Keratinocyte (primary cell): Measurements from ENCODE around the gene SLC25A47. TPM values are rescaled to one million over a fixed set of nuclear protein-coding genes. Genes with fewer than 3 reads are reported as not detected.
"Not testable (repeated sequence)": the region's sequence is repeated elsewhere in the genome, so short reads cannot be mapped to it uniquely, and the experiment has no call there.

Source experiments
- DNase-seq: peaks from one replicate; pipeline ENCODE4 v3.0.0-alpha.2; 2011; ENCODE audit warnings: low read depth, missing footprints, low spot score
- FAIRE-seq: peaks from 2 replicates; lab custom pipeline; 2011; peaks lifted over from hg19 to GRCh38; lab: Jason Lieb, UNC
- H2AFZ ChIP-seq: 2 replicates; pipeline ENCODE4 v1.6.0; 2012; ENCODE audit warnings: low read length, control low read depth, inconsistent platforms; ENCODE audit not compliant: control insufficient read depth
- H3K27ac ChIP-seq: 2 replicates; pipeline ENCODE4 v1.5.1; 2011; ENCODE audit warnings: low read length; ENCODE audit not compliant: control insufficient read depth, insufficient read depth
- H3K27me3 ChIP-seq: 3 replicates; pipeline ENCODE4 v1.6.0; 2011; ENCODE audit warnings: low read length; ENCODE audit not compliant: control insufficient read depth, insufficient read depth; ENCODE audit errors: extremely low read depth
- H3K36me3 ChIP-seq, 2 experiments: 2 replicates in 1 of 2; 3 replicates in 1 of 2; pipeline ENCODE4 v1.5.1; 2011; ENCODE audit warnings: low read length in 2 of 2, mild to moderate bottlenecking in 1 of 2; ENCODE audit not compliant: control insufficient read depth in 2 of 2, insufficient read depth in 2 of 2; ENCODE audit errors: extremely low read depth in 1 of 2
- H3K4me1 ChIP-seq: 3 replicates; pipeline ENCODE4 v1.5.1; 2011; ENCODE audit warnings: low read length; ENCODE audit not compliant: control insufficient read depth, insufficient read depth; ENCODE audit errors: extremely low read depth
- H3K4me2 ChIP-seq: 3 replicates; pipeline ENCODE4 v1.6.0; 2011; ENCODE audit warnings: low read depth, low read length; ENCODE audit not compliant: control insufficient read depth, insufficient read depth; ENCODE audit errors: extremely low read depth
- H3K4me3 ChIP-seq, 3 experiments: fragments of 200-600 bp in 1 of 3; sonication (generic) in 1 of 3; 2 replicates in 2 of 3; 3 replicates in 1 of 3; pipeline ENCODE4 v1.5.1; 2011 to 2016; ENCODE audit warnings: low read length in 3 of 3, mild to moderate bottlenecking in 3 of 3, control low read depth in 2 of 3, inconsistent platforms in 1 of 3, low read depth in 1 of 3, mixed read lengths in 1 of 3, mixed run types in 1 of 3, moderate library complexity in 1 of 3; ENCODE audit not compliant: control insufficient read depth in 2 of 3, insufficient read depth in 2 of 3; ENCODE audit errors: extremely low read depth in 1 of 3
- H3K79me2 ChIP-seq: 2 replicates; pipeline ENCODE4 v1.6.0; 2012; ENCODE audit warnings: low read length; ENCODE audit not compliant: control insufficient read depth, insufficient read depth
- H3K9ac ChIP-seq: 3 replicates; pipeline ENCODE4 v1.6.0; 2011; ENCODE audit warnings: low read length; ENCODE audit not compliant: control insufficient read depth, insufficient read depth; ENCODE audit errors: extremely low read depth
- H3K9me1 ChIP-seq: 3 replicates; pipeline ENCODE4 v1.6.0; 2011; ENCODE audit warnings: low read length; ENCODE audit not compliant: control insufficient read depth, insufficient read depth; ENCODE audit errors: extremely low read depth
- H3K9me3 ChIP-seq: 2 replicates; pipeline ENCODE4 v1.5.1; 2012; ENCODE audit warnings: low read depth, low read length; ENCODE audit not compliant: control insufficient read depth
- H4K20me1 ChIP-seq: 3 replicates; pipeline ENCODE4 v1.6.0; 2011; ENCODE audit warnings: low read length; ENCODE audit not compliant: control insufficient read depth, insufficient read depth; ENCODE audit errors: extremely low read depth
- CTCF ChIP-seq, 3 experiments: IDR thresholded peaks in 1 of 3; conservative IDR thresholded peaks in 1 of 3; optimal IDR thresholded peaks in 1 of 3; 2 replicates in 2 of 3; 3 replicates in 1 of 3; pipeline versions ENCODE3 to v1.5.1; 2011; ENCODE audit warnings: low read length in 3 of 3, mild to moderate bottlenecking in 3 of 3, moderate library complexity in 2 of 3, control low read depth in 1 of 3, inconsistent platforms in 1 of 3; ENCODE audit not compliant: insufficient read depth in 2 of 3; ENCODE audit errors: extremely low read depth in 1 of 3
- EZH2 ChIP-seq: IDR thresholded peaks from one replicate; pipeline ENCODE4 v1.6.1; 2012; ENCODE audit warnings: inconsistent platforms, mild to moderate bottlenecking, low read length, moderate library complexity
- dilution Hi-C: fragments of 300-500 bp; cut with MboI; formaldehyde crosslinking; loops from one replicate; pipeline ENCODE4 v1.7.0; 2020; ENCODE audit warnings: low sequenced_read_pairs; ENCODE audit not compliant: extremely low pct_ligation_motif_present
- polyA plus RNA-seq, 5 experiments: library from polyadenylated mRNA; depleted of rRNA in 3 of 5; stranded (reverse) in 3 of 5; stranded (forward) in 1 of 5; unstranded in 1 of 5; fragments of >200 nt; gene quantifications; 1 replicate in 1 of 5; 2 replicates in 3 of 5; 3 replicates in 1 of 5; pipeline versions ENCODE4 v1.2.1 to v1.2.3, GENCODE V29; 2011 to 2012; ENCODE audit warnings: missing spikeins in 2 of 5, low read depth in 1 of 5, low replicate concordance in 1 of 5

SLC25A47 gene
- polyA plus RNA-seq, 1 donor (not counting 4 experiments of a cell fraction or from before 2014, with no cell fraction given) = not detected

DNA sequence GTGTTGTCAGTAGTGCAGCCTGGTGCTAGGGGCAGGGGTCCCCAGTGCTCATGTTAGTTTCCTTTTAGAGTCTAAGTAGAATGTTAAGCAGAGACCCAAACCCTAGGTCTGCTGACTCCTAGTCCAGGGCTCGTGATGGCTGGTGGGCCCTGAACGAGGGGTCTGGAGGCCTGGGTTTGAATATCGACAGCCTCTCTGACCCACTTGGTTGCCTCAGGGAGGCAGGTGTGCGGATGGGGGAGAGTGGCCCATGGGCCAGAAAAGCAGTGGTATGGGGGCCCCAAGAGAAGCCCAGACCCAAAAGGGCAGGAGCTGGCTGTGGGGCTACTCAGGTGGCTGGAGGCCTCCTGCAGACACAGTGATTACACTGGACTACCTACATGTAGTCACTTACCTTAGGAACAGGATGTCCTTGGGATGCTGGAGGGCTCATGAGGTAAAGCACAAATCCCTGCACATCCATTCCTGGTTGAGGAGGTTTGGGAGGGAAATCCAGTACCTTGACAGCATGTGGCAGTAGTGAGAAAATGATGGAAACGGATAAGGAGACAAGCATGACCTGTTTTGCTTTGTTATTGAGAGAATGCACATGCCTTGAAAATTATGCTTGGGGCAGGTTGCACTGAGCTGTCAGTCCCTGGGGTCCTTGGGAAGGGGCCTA lies 15.2 kb upstream of the SLC25A47 start:
- dilution Hi-C loops = no loop called here
- TF ChIP-seq EZH2 (no peak), CTCF (optimal IDR thresholded peaks at IDR 0.05 in 1 of 3, IDR thresholded peaks at IDR 0.05 in 1 of 3, conservative IDR thresholded peaks at IDR 0.05 in 1 of 3; ENCODE audit: extremely low read depth in 1 of 3, insufficient read depth in 2 of 3, low read length in 3 of 3) (peak in 2 of 3 experiments; percentile 9 to 40)
- Histone ChIP-seq H3K4me1 (peaks cover 11% of the 10 kb centered on the region), H3K36me3 (no peaks in the 10 kb centered on the region), H3K27me3 (no peaks in the 10 kb centered on the region), H3K27ac (no peak overlapping the region), H4K20me1 (no peaks in the 10 kb centered on the region), H3K9me3 (no peaks in the 10 kb centered on the region), H3K9me1 (no peaks in the 10 kb centered on the region), H3K79me2 (peaks cover 8% of the 10 kb centered on the region), H2AFZ (no peak overlapping the region), H3K4me3 (no peak overlapping the region), H3K4me2 (peak overlapping the region; percentile 92), H3K9ac (no peak overlapping the region)
- DNase-seq (no peak), FAIRE-seq (no peak)

DNA sequence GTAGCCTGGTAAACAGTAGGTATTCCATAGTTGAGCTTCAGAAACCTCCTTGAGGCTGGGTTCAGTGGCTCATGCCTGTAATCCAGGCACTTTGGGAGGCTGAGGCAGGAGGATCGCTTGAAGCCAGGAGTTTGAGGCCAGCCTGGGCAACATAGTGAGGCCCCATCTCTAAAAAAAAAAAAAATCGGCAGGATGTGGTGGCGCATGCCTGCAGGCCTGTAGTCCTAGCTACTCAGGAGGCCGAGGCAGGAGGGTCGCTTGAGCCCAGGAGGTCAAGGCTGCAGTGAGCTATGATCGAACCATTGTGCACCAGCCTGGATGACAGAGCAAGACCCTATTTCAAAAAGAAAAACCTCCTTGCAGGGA lies 14.7 kb upstream of the SLC25A47 start:
- H3K9me3 ChIP-seq, H3K27me3 ChIP-seq, dilution Hi-C loops, H3K9ac ChIP-seq, DNase-seq, H3K79me2 ChIP-seq, H3K9me1 ChIP-seq, H3K4me2 ChIP-seq, H3K4me3 ChIP-seq, H4K20me1 ChIP-seq, H3K36me3 ChIP-seq, H2AFZ ChIP-seq, H3K27ac ChIP-seq, FAIRE-seq: not testable (repeated sequence)
- peaks cover 11% of the 10 kb centered on the region for H3K4me1 ChIP-seq
